ENCODE measurements around the gene KCTD17.

DNA sequence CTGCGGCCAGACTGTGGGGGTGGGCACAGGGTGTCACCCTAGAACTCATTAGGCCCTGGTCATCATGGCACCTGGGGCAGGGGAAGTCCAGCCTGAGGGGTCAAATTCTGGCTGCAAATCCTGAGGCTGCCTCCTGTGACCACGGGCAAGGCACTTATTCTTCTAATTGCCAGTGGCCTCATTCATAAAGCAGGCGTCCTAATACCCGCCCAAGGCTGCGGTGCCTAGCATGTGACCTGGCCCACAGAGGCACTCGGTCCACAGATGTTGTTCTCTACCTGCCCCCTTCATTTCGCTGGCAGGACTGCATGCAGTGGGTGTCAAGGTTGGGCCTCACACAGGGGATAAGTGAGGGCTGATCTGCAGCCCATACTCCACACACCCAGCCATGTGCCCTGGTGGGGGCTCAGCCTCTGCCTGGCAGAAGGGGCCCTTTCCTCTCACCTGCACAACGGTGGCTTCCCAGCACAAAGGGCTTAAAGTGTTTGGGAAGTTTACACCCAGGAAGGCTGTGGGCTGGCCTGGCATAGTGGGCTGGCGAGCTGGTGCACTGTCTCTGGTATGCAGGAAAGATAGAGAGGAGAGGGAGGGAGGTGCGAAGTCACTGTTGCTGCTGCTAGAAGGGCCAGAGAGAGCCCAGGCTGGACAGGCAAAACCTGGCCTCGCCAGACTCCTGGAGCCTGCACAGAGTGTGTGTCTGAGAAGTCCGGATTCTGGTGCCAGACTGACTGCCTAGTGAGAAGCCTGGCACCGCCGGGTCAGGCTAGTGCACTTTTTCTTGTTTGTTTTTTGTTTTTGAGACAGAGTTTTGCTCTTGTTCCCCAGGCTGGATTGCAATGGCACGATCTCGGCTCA is 28.8 kb upstream of the KCTD17 start:
- TF ChIP-seq POLR2A (IDR thresholded peaks at IDR 0.05) = no peak
- TF ChIP-seq, protein P1, sequence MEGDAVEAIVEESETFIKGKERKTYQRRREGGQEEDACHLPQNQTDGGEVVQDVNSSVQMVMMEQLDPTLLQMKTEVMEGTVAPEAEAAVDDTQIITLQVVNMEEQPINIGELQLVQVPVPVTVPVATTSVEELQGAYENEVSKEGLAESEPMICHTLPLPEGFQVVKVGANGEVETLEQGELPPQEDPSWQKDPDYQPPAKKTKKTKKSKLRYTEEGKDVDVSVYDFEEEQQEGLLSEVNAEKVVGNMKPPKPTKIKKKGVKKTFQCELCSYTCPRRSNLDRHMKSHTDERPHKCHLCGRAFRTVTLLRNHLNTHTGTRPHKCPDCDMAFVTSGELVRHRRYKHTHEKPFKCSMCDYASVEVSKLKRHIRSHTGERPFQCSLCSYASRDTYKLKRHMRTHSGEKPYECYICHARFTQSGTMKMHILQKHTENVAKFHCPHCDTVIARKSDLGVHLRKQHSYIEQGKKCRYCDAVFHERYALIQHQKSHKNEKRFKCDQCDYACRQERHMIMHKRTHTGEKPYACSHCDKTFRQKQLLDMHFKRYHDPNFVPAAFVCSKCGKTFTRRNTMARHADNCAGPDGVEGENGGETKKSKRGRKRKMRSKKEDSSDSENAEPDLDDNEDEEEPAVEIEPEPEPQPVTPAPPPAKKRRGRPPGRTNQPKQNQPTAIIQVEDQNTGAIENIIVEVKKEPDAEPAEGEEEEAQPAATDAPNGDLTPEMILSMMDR (IDR thresholded peaks at IDR 0.05) = no peak
